Activated CD4-positive, alpha-beta T cell treated with anti-CD3 and anti-CD28 coated beads, Interleukin-2, amount 50 U/mL, for 24 hours (primary cell): ENCODE data around the gene PRKN.
"Not testable (repeated sequence)": the region's sequence is repeated elsewhere in the genome, so short reads cannot be mapped to it uniquely, and the experiment has no call there.

Experiments used
- DNase-seq, 2 donors: peaks; one replicate each; pipeline ENCODE4 v3.0.0-alpha.2; 2020; ENCODE audit warnings: low read depth in 1 of 2, low spot score in 1 of 2

Gene PRKN

DNA sequence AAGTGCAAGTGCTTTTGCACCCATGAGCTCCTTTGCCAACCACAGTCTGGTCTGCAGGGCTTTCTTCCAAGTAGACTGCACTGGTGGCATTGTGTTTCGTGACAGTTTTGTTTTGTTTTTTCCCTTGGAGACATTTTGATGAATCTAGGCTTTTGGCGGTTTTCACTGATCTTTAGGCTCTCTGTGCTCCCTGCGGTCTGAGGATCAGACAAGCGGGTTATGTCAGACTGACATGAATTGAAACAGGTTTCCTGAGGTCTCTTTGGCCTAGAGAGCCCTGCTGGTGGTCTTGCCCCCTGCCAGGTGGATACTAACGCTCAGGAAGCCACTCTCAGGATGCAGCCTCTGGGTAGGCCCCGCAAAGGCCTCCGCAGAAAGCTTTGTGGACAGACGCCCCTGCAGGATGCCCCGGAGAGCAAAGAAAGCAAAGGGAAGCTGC is 898.3 kb downstream of the PRKN start:
- no peak for DNase-seq

GRCh38 chr6:161828355-161828754 is 899.2 kb downstream of the PRKN start:
- DNase-seq: no peak

- DNase-seq: no peak
These were observed 901.1 kb downstream of the PRKN start for GRCh38 chr6:161826512-161826911.

- not testable (repeated sequence) for DNase-seq
These were observed 905.4 kb downstream of the PRKN start for GRCh38 chr6:161822204-161822603.

DNA sequence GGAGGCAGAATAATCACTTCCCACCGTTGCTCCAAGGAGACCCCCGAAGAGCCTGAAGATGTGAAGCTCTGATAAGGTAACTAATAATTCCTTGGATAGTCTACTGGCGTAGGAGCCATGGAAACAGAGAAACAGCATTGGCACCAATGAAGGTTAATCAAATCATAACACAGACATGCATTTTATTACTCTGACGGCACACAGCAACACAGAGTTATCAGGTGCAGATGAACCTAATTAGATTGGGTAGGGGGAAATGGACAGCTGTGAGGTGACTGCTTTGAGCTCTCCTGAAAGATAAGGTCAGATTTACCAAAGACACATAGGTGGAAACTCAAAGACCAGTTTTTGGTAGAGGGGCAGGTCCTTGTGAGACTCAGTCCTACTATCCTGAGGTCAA is 909.7 kb downstream of the PRKN start:
- no peak for DNase-seq

- no peak for DNase-seq
These were observed 911.6 kb downstream of the PRKN start for GRCh38 chr6:161815965-161816364.

- no peak for DNase-seq
These were observed 914.4 kb downstream of the PRKN start for GRCh38 chr6:161813156-161813555.

DNA sequence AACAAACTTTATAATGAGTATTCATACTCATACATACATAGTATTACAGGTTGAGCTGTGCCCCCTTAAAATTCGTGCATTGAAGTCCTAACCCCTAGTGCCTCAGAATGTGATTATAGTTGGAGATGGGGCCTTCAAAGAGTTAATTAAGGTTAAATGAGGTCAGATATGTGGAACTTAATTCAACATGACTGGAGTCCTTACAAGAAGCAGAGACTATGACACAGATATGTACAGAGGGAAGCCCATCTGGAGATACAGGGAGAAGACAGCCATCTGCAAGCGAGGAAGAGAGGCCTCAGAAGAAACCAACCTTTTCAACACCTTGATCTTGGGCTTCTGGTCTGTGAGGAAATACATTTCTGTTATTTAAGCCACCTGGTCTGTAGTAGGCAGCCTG is 917.6 kb downstream of the PRKN start:
- DNase-seq: no peak

DNA sequence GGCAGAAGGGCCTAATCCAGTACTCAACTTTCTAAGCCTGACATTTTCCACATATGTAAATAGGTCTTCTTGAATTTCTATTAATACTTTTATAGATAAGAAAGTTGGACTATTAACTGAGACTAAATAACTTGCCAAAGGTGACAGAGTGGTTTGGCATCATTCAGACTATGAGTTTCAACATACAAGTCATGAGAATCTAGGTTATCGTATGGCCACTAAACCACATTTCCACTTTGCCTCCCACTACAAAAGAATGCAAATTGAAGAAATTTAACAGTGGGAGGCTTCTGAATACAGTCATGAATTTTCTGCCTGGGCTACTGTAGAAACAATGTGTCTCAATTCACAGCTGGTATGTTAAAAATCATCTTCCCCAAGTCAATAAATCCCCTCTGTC is 922.7 kb downstream of the PRKN start:
- no peak for DNase-seq

GRCh38 chr6:161803131-161803530 is 924.4 kb downstream of the PRKN start:
- DNase-seq: no peak

- DNase-seq: no peak
These were observed 925.3 kb downstream of the PRKN start for GRCh38 chr6:161802231-161802630.

GRCh38 chr6:161798844-161799394 is 928.6 kb downstream of the PRKN start:
- no peak for DNase-seq

DNA sequence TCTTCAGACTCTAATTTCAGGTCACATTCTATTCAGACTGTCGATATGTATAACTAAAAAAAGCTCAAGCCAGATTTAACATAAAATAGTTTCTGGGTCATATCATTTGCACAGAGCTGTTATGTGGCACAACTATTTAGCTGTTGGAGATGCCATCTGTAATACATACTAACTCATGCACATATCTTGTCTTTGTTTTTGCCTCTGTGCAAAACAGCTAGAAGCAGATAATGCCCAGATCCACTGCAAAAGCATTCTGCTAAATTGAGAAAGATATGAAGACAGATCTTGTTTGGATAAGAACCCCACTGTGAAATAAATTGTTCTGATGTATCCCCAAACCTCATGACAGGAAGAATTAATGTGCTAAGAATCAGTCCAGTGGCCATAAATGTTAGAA is 930.9 kb downstream of the PRKN start:
- no peak for DNase-seq

DNA sequence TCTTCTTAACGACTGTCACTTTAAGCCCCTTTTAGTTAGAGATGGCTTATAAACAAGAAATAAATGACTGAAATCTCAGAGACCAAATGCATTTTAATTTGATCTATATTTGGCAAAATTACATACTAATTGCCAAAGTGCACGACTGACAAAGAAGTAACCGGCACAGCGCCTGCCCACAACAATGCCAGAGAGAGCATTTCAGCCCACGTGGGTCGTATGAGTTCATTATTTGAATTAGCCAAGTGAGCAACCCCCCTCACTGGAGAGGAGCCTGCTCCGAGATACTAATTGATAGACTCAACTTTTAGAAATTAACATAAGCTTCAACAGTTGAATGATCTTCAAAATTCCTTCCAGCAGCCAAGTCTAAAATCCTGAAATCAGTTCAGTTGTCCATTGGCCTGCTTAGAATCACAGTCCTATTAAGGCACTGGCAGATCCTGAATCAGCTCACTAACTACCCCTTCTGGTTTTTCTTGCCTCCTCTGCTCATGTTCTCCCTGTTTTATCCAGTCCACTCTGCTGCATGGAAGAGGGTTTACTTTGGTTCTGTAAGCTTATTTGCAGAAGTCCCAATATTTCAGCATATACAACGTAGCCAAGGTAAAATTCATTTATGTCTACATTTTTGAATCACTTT is 934.6 kb downstream of the PRKN start:
- DNase-seq: no peak

GRCh38 chr6:161788531-161788930 is 939.0 kb downstream of the PRKN start:
- DNase-seq: no peak

DNA sequence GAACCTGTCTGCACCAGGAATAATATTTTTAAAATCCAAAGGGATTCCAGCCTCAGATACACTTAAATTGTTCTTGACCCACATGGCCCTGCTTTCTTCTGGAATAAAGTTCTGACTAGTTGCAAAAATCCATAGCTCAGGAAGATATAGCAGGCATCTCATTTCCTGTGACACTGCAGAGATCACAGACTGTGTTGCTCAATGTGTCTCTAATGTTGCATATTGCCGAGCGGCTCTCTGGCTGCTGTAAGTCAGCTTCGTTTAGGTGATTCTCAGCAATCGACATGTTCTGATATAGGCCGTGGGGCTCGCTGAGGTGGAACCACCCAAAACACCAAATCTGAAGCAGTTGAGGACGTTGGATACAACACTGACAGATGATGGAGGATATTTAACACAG is 955.4 kb downstream of the PRKN start:
- DNase-seq: no peak

GRCh38 chr6:161761966-161762365 is 965.6 kb downstream of the PRKN start:
- DNase-seq: no peak

DNA sequence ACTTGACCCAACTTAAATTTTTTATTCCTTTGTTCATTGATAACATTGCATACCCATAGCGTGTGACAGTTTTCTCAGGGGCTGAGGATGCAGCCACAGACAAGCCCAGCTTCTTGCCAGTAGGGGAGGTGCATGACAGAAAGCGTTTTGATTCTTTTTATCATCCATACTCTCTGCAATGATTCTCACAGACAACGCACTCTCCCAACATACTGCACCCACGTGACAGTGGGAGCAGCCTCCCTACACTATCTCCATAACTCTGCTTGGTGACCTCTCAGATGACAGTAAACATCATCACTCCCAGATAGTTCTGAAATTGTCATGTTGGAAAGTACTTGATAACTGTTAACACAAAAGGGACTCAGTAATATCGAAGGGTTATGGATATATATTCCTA is 972.5 kb downstream of the PRKN start:
- DNase-seq: no peak

- no peak for DNase-seq
These were observed 976.9 kb downstream of the PRKN start for GRCh38 chr6:161750686-161751085.

DNA sequence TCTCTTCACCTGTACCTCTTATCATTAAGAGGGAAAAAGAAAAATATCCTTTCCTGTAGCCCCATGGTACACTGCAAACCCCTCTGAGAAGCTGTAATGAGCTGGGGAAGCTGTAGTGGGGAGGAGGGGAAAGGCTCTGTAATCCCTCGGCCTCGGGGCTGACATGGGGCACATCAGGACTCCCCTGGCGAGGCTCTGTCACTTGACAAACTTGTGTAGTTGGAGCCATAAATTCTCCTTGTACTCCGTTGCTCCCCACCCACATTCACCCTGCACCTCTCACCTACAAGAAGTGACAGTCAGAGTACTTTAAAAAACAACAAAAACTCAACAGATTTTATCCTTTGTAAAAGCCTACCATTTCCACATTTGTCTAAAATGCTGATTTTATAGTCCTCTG is 978.0 kb downstream of the PRKN start:
- DNase-seq: no peak

DNA sequence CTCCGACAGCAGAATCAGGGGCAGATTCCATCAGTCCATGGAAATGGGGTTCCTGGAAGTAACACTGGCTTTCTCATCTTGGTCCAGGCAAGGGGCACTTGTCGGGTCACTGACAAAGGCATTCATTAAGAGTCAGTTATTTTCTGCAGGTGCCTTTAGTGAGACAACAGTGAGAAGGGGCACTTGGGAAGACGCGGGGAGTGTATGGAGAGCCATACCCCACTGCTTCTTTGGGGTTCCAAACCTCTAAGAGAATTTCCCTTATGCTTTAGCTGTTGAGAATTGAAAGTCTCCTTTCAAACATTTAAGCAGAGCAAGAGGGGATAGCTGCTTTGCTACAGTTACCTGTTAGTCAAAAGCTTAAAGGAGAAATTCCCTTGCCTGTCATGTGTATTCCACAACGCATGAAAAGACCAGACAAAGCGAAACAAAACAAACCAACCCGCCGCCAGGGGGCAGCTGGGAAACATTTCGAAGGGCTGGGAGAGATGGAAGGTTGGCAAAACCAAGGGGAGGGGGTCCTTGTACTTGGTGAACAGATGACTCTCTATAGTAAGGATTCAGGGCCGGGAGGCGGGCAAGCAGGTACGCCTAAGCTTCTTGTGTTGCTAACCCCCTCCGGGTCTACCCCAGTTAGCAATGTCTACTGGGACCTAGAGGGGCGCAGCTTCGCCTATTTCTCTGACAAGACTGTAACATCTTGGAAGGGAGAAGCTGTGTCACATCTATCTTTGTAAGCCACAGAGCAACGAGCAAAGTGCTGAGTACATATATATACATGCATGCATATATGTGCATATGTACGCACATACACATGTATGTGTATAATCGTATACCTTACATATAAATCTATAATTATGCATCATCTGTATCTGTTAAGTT is 978.8 kb downstream of the PRKN start:
- no peak for DNase-seq

DNA sequence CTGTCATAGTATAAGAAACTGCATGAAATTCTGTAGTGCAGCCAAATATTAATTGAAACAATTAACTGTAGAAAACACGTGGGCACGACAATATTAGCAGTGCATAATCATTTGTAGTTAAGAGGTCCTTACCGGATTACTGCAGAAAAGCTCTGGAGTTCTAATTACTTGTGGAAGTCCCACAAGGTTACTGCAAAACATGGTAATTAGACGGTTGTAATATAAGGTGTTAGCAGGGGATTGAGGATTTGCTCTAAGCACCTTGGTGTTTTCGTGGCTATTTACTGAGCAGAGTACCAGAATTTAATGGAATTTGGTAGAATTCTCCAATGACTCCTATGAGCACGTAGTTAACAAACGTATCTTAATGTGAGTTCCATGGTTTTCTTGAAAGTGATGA is 980.1 kb downstream of the PRKN start:
- no peak for DNase-seq
